Sigmoid colon (tissue), 7 donors: Measurements from ENCODE around the gene NKAIN4. TPM values are rescaled to one million over a fixed set of nuclear protein-coding genes. Genes with fewer than 3 reads are reported as not detected.

Experiments
- DNase-seq: peaks from one replicate; pipeline ENCODE4 v3.0.0-alpha.2; 2019
- H3K27ac ChIP-seq, 4 donors: fragments of 200-600 bp; sonication (generic); one replicate each; pipeline ENCODE4 v1.5.1; 2016 to 2019; ENCODE audit warnings: mild to moderate bottlenecking in 1 of 4
- H3K27me3 ChIP-seq, 3 donors: fragments of 200-600 bp; sonication (generic); one replicate each; pipeline ENCODE4 v1.5.1; 2019; ENCODE audit warnings: mild to moderate bottlenecking in 1 of 3
- H3K36me3 ChIP-seq, 4 donors: fragments of 200-600 bp; sonication (generic); one replicate each; pipeline ENCODE4 v1.5.1; 2016 to 2019
- H3K4me1 ChIP-seq, 4 donors: fragments of 200-600 bp; sonication (generic); one replicate each; pipeline ENCODE4 v1.5.1; 2017 to 2019
- H3K4me3 ChIP-seq, 4 donors: fragments of 200-600 bp; sonication (generic); one replicate each; pipeline ENCODE4 v1.5.1; 2017 to 2019; ENCODE audit warnings: mild to moderate bottlenecking in 2 of 4, moderate library complexity in 1 of 4
- H3K9me3 ChIP-seq, 4 donors: fragments of 200-600 bp in 3 of 4; sonication (generic) in 3 of 4; one replicate each; pipeline versions ENCODE4 v1.5.1 to v1.6.1; 2013 to 2019
- EP300 ChIP-seq, 4 donors: sonication (generic); formaldehyde crosslinking; IDR thresholded peaks; one replicate each; pipeline ENCODE4 v1.6.1; 2017; ENCODE audit warnings: antibody characterized with exemption in 4 of 4
- POLR2A ChIP-seq, 2 donors: fragments of 450-650 bp; IDR thresholded peaks; one replicate each; pipeline ENCODE4 v1.6.1; 2016; ENCODE audit warnings: antibody characterized with exemption in 2 of 2, mild to moderate bottlenecking in 2 of 2, moderate library complexity in 2 of 2
- POLR2AphosphoS5 ChIP-seq, 4 donors: sonication (generic); formaldehyde crosslinking; IDR thresholded peaks; one replicate each; pipeline ENCODE4 v1.6.1; 2017; ENCODE audit warnings: antibody characterized with exemption in 4 of 4
- WGBS, 2 donors: extraction: QIAGEN DNeasy Blood & Tissue Kit; methylation state at CpG; one replicate each; pipeline ENCODE4 v1.1.7; 2013; 5-methylcytosine and 5-hydroxymethylcytosine counted together
- intact Hi-C: fragments of 100-400 bp; cut with DNase I; formaldehyde crosslinking; loops from one replicate; pipeline ENCODE4 v1.15.1; 2023
- polyA plus RNA-seq, 3 donors: library from polyadenylated mRNA; stranded (reverse); fragments of 200-250 nt; gene quantifications; one replicate each; pipeline ENCODE4 v1.2.3, GENCODE V29; 2013
- total RNA-seq, 4 donors: library from RNA; depleted of rRNA; stranded (reverse); fragments of >200 nt; gene quantifications; one replicate each; pipeline ENCODE4 v1.1.0, GENCODE V29; 2016
- TF ChIP-seq, protein P1 (sequence below), 4 experiments: fragments of 450-650 bp in 3 of 4; fragments of 200-600 bp in 1 of 4; IDR thresholded peaks; one replicate each; pipeline ENCODE4 v1.5.1; 2016 to 2019; ENCODE audit warnings: antibody characterized with exemption in 4 of 4, mild to moderate bottlenecking in 3 of 4, moderate library complexity in 2 of 4
- donor health status: healthy with polysubstance abuse.
- donor health status: Bipolar disorder and iron deficiency.
- donor health status: healthy.

NKAIN4 gene
- total and polyA plus RNA-seq, 7 donors: 0.33 to 4.4 (median 0.95) TPM; not detected in 2

DNA sequence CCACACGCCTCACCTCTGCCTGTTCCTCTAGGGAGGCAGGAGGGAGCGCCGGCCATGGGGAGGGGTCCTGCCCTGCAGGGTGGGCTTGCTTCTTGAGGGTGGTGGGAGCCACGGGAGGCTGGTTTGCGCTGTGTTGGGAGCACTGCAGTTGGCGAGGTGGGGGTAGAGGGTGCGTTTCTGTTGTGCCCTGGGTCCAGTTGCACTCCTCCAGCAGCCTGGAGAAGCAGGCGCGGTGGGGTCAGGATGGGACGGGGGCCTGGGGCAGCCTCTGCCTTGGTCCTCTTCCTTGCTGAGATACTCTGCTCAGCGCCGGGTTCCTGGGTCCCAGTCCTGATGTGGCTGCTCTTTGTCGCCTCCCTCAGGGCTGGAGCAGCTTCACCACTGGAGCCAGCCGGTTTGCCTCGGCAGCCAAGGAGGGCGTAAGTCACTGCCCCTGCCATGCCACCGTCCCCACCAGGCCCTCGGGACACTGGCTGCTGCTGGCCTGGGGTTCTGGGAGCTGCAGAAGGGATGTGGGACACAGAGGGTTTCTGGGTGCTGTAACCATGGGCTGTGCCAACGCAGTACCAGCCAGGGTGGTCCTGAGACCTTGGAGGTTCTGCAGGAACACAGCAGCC, 26.8 kb upstream of the NKAIN4 start:
- no peaks in the 10 kb centered on the region for H3K4me1 ChIP-seq
- H3K36me3 ChIP-seq: peaks cover 12 to 99% (median 67%) of the 10 kb centered on the region in 4 donors
- no peaks in the 10 kb centered on the region for H3K27me3 ChIP-seq
- intact Hi-C loops: no loop called here
- 84% methylated on average over 19 of the region's 19 CpGs for WGBS, 2 donors
- H3K27ac ChIP-seq: no peak overlapping the region
- no peak overlapping the region for H3K4me3 ChIP-seq
- no peaks in the 10 kb centered on the region for H3K9me3 ChIP-seq
- TF ChIP-seq, protein P1, sequence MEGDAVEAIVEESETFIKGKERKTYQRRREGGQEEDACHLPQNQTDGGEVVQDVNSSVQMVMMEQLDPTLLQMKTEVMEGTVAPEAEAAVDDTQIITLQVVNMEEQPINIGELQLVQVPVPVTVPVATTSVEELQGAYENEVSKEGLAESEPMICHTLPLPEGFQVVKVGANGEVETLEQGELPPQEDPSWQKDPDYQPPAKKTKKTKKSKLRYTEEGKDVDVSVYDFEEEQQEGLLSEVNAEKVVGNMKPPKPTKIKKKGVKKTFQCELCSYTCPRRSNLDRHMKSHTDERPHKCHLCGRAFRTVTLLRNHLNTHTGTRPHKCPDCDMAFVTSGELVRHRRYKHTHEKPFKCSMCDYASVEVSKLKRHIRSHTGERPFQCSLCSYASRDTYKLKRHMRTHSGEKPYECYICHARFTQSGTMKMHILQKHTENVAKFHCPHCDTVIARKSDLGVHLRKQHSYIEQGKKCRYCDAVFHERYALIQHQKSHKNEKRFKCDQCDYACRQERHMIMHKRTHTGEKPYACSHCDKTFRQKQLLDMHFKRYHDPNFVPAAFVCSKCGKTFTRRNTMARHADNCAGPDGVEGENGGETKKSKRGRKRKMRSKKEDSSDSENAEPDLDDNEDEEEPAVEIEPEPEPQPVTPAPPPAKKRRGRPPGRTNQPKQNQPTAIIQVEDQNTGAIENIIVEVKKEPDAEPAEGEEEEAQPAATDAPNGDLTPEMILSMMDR (IDR thresholded peaks at IDR 0.05): no peak
- TF ChIP-seq EP300 (IDR thresholded peaks at IDR 0.05) (no peak), POLR2AphosphoS5 (IDR thresholded peaks at IDR 0.05) (no peak), POLR2A (IDR thresholded peaks at IDR 0.05) (no peak)
- DNase-seq: no peak

DNA sequence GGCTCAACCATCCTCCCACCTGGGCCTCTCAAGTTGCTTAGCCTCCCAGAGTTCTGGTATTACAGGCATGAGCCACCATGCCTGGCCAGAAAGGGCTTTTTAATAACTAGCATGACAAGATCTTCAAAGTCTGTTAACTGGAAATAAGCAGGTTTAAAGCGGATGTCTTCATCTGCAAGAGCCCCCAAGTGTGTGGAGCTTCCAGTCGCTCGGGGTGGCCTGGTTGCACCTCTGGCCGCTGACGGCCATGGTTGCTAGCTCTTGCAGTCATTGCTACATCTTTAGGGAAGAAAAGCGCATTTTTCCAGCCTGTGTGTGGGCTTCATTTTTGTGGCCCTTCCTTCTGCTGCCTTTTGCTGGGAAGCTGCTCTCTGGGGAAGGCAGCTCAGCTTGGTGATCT, 26.1 kb upstream of the NKAIN4 start:
- TF ChIP-seq, protein P1 (IDR thresholded peaks at IDR 0.05): no peak
- TF ChIP-seq EP300 (IDR thresholded peaks at IDR 0.05): no peak
- no peak for TF ChIP-seq POLR2AphosphoS5 (IDR thresholded peaks at IDR 0.05)
- no peak for TF ChIP-seq POLR2A (IDR thresholded peaks at IDR 0.05)
- Histone ChIP-seq H3K4me1 (no peaks in the 10 kb centered on the region), H3K36me3 (peaks cover 12 to 98% (median 64%) of the 10 kb centered on the region in 4 donors), H3K27me3 (no peaks in the 10 kb centered on the region), H3K27ac (no peak overlapping the region), H3K9me3 (no peaks in the 10 kb centered on the region), H3K4me3 (no peak overlapping the region)
- intact Hi-C loops: no loop called here
- 98% methylated on average over 6 of the region's 6 CpGs for WGBS, 2 donors
- no peak for DNase-seq

DNA sequence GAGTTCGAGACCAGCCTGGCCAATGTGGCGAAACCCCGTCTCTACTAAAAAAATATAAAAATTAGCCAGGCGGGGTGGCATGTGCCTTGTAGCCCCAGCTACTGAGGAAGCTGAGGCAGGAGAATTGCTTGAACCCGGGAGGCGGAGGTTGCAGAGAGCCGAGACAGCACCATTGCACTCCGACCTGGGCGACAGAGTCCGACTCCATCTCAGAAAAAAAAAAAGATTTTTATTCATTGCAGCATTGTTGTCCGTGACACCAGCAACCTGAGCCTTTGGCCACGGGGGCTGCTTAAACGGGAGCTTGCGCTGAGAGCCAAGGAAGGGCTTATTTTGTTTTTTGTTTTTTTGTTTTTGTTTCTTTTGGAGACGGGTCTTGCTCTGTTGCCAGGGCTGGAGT, 25.7 kb upstream of the NKAIN4 start:
- TF ChIP-seq EP300 (IDR thresholded peaks at IDR 0.05): no peak
- no peak for TF ChIP-seq POLR2AphosphoS5 (IDR thresholded peaks at IDR 0.05)
- TF ChIP-seq, protein P1 (IDR thresholded peaks at IDR 0.05): no peak
- no peak for TF ChIP-seq POLR2A (IDR thresholded peaks at IDR 0.05)
- Histone ChIP-seq H3K9me3 (no peaks in the 10 kb centered on the region), H3K27me3 (no peaks in the 10 kb centered on the region), H3K4me1 (peaks cover 0 to 3% (median 0%) of the 10 kb centered on the region in 4 donors), H3K36me3 (peaks cover 12 to 94% (median 61%) of the 10 kb centered on the region in 4 donors), H3K27ac (no peak overlapping the region), H3K4me3 (no peak overlapping the region)
- no peak for DNase-seq
- 94 to 95% methylated on average over 15 of the region's 15 CpGs for WGBS, 2 donors
- intact Hi-C loops: no loop called here

DNA sequence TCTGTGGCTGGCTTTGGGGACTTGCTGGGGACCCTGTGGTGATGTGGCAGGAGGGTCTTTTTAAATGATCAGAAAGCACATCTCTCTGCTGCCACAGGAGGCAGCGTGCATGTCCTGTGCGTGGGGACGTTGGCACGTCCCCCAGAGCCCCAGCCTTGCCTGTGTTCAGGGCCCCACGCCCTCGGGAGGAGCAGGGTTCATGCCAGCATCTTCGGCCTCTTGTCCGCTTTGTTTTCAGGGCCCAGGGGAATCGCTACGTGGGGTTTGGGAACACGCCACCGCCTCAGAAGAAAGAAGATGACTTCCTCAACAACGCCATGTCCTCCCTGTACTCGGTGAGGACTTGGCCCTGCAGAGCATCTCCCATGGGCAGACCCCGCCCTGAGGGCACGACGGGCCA, 24.4 kb upstream of the NKAIN4 start:
- no peak for DNase-seq
- no peak overlapping the region for H3K4me3 ChIP-seq
- peaks cover 0 to 15% (median 11%) of the 10 kb centered on the region in 4 donors for H3K4me1 ChIP-seq
- intact Hi-C loops: no loop called here
- H3K9me3 ChIP-seq: no peaks in the 10 kb centered on the region
- H3K27ac ChIP-seq: no peak overlapping the region
- H3K36me3 ChIP-seq: peaks cover 9 to 82% (median 55%) of the 10 kb centered on the region in 4 donors
- no peaks in the 10 kb centered on the region for H3K27me3 ChIP-seq
- TF ChIP-seq POLR2A (IDR thresholded peaks at IDR 0.05) (no peak), EP300 (IDR thresholded peaks at IDR 0.05) (no peak), POLR2AphosphoS5 (IDR thresholded peaks at IDR 0.05) (no peak)
- TF ChIP-seq, protein P1 (IDR thresholded peaks at IDR 0.05): no peak
- 89% methylated on average over 17 of the region's 17 CpGs for WGBS, 2 donors
